ENCODE data around the gene ZXDC. TPM values are rescaled to one million over a fixed set of nuclear protein-coding genes. Genes with fewer than 3 reads are reported as not detected.

ZXDC gene
- total and polyA plus RNA-seq, 9 of the 15 experiments (the other 6 are each of a cell fraction or from before 2014, with no cell fraction given), result 0.59 to 13.4 (median 7.3) TPM

- no peak overlapping the region for H3K27ac ChIP-seq (ENCODE audit: extremely low read depth, low read depth, low read length)
- H2AFZ ChIP-seq (ENCODE audit: low read depth, low read length), result no peak overlapping the region
- no peaks in the 10 kb centered on the region for H3K36me3 ChIP-seq (ENCODE audit: control insufficient read depth, insufficient read depth, low read length)
- H3K27me3 ChIP-seq (ENCODE audit: control insufficient read depth in 2 of 2, insufficient read depth in 2 of 2, low read length in 2 of 2), result peaks cover 9 to 34% of the 10 kb centered on the region in 2 experiments; a peak in 4 of 5 replicates
- H3K9me3 ChIP-seq (replicated peaks; ENCODE audit: control insufficient read depth, insufficient read depth, low read depth, low read length), result no peaks in the 10 kb centered on the region
- H4K20me1 ChIP-seq (replicated peaks; ENCODE audit: control insufficient read depth, insufficient read depth, low read length), result no peaks in the 10 kb centered on the region
- no peaks in the 10 kb centered on the region for H3K9me1 ChIP-seq (ENCODE audit: control insufficient read depth, insufficient read depth, low read length)
- CTCF ChIA-PET (ENCODE audit: low intra/inter-chr PET ratio), result no interaction called here
- ATAC-seq (no peak), DNase-seq (ENCODE audit: extremely low read depth in 1 of 4, low spot score in 3 of 4) (no peak), FAIRE-seq (no peak)
- no peaks in the 10 kb centered on the region; a peak in 2 of 5 replicates for H3K4me1 ChIP-seq (replicated peaks in 1 of 2; ENCODE audit: control insufficient read depth in 2 of 2, insufficient read depth in 2 of 2, low read length in 2 of 2)
- no peak overlapping the region for H3K9ac ChIP-seq (ENCODE audit: insufficient read depth in 1 of 2, low read depth in 2 of 2, low read length in 2 of 2)
- no peaks in the 10 kb centered on the region for H3K79me2 ChIP-seq (ENCODE audit: control insufficient read depth, insufficient read depth, low read length)
- in situ Hi-C loops (cut with MboI), result no loop called here
- BruUV-seq (replicated peaks), result no TSS peak
- intact Hi-C loops (cut with micrococcal nuclease), result no loop called here
- 27% methylated on average over 3 of the region's 8 CpGs for WGBS (ENCODE audit: insufficient coverage, low coverage, missing lambda C conversion rate)
- POLR2A ChIA-PET, result no interaction called here
- no peak overlapping the region for H3K4me3 ChIP-seq
- H3K4me2 ChIP-seq (ENCODE audit: insufficient read depth, low read length), result no peak overlapping the region
- TF ChIP-seq MED1 (CRISPR knock-in tag; IDR thresholded peaks at IDR 0.05; ENCODE audit: borderline replicate concordance) (no peak), HDAC2 (IDR thresholded peaks at IDR 0.05) (no peak), ASH1L (IDR thresholded peaks at IDR 0.05; ENCODE audit: borderline replicate concordance, low read depth, partially characterized antibody) (no peak), HMGN3 (IDR thresholded peaks at IDR 0.05; ENCODE audit: borderline replicate concordance, extremely low read depth, insufficient read length, low read depth, low read length) (no peak), ESRRB (CRISPR knock-in tag; IDR thresholded peaks at IDR 0.05; ENCODE audit: borderline replicate concordance) (no peak), ZNF23 (CRISPR knock-in tag; IDR thresholded peaks at IDR 0.05) (no peak), E2F8 (IDR thresholded peaks at IDR 0.05; ENCODE audit: low read depth, partially characterized antibody) (no peak), JUNB (CRISPR knock-in tag; conservative IDR thresholded peaks at IDR 0.05) (no peak), MITF (IDR thresholded peaks at IDR 0.05) (no peak), GABPB2 (CRISPR knock-in tag; conservative IDR thresholded peaks at IDR 0.05) (no peak), ETS2 (tag; IDR thresholded peaks at IDR 0.05; ENCODE audit: borderline replicate concordance, poor library complexity, severe bottlenecking) (no peak), ZNF449 (CRISPR knock-in tag; IDR thresholded peaks at IDR 0.05) (no peak), MTA1 (IDR thresholded peaks at IDR 0.05; ENCODE audit: borderline replicate concordance) (no peak), ZNF133 (CRISPR knock-in tag; IDR thresholded peaks at IDR 0.05) (no peak), TEAD1 (CRISPR knock-in tag; IDR thresholded peaks at IDR 0.05) (no peak), SPI1 (IDR thresholded peaks at IDR 0.05; ENCODE audit: borderline replicate concordance, low read depth, low read length) (no peak), MYBL2 (IDR thresholded peaks at IDR 0.05; ENCODE audit: low read depth) (no peak), MYBL2 (CRISPR knock-in tag; IDR thresholded peaks at IDR 0.05; ENCODE audit: borderline replicate concordance) (no peak)
These were observed 9.6 kb upstream of the ZXDC start for GRCh38 chr3:126485176-126485897.
